Measurements from ENCODE around the gene KCNF1. TPM values are rescaled to one million over a fixed set of nuclear protein-coding genes. Genes with fewer than 3 reads are reported as not detected.

Gene KCNF1
- total and polyA plus RNA-seq, 9 donors, result 2.0 to 6.6 (median 5.5) TPM

DNA sequence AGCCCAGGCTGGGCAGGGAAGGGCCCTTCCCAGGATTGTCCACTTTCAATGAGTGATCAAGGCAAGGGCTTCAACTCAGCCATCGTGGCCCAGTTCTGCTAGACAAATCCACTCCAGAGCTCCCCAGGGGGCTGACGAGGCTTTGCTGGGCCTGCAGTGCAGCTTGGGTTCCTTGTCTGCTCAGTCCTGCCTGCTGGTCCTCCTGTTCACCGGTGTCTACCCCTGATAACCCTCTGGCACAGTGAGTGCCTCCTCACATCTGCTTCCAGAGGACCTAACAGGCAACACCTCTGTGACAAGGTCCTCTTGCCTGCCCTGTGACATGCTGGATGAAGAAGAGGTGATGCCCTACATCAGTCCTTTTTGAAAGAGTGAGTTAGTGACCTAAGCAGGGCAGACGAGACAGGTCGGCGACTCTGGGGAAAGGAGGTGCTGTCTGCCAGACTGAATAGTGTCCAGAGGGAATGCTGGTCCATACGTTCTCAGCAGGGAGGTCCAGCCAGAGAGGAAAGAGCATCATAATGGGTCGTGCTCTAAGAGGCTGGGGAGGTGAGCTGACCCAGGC is 20.9 kb upstream of the KCNF1 start:
- WGBS (ENCODE audit: insufficient coverage), result 66% methylated on average over 8 of the region's 8 CpGs
- DNase-seq, result no peak
- H3K36me3 ChIP-seq (ENCODE audit: control insufficient read depth, insufficient read depth, low read length), result no peaks in the 10 kb centered on the region
- no peak overlapping the region for H3K27ac ChIP-seq (ENCODE audit: low read length)
- peaks cover 11% of the 10 kb centered on the region for H3K27me3 ChIP-seq (ENCODE audit: control insufficient read depth, insufficient read depth, low read length)
- peaks cover 26% of the 10 kb centered on the region for H3K4me1 ChIP-seq (ENCODE audit: control insufficient read depth, insufficient read depth, low read length)
- no peak overlapping the region for H3K4me3 ChIP-seq (ENCODE audit: low read length)
- no peaks in the 10 kb centered on the region for H3K9me3 ChIP-seq (replicated peaks; ENCODE audit: control insufficient read depth, low read depth, low read length)

GRCh38 chr2:10891390-10891789 is 20.3 kb upstream of the KCNF1 start:
- Histone ChIP-seq H3K4me1 (ENCODE audit: control insufficient read depth, insufficient read depth, low read length) (peaks cover 26% of the 10 kb centered on the region), H3K4me3 (ENCODE audit: low read length) (no peak overlapping the region), H3K27me3 (ENCODE audit: control insufficient read depth, insufficient read depth, low read length) (peaks cover 11% of the 10 kb centered on the region), H3K36me3 (ENCODE audit: control insufficient read depth, insufficient read depth, low read length) (no peaks in the 10 kb centered on the region), H3K9me3 (replicated peaks; ENCODE audit: control insufficient read depth, low read depth, low read length) (no peaks in the 10 kb centered on the region), H3K27ac (ENCODE audit: low read length) (no peak overlapping the region)
- 80% methylated on average over 5 of the region's 6 CpGs for WGBS (ENCODE audit: insufficient coverage)
- no peak for DNase-seq

- Histone ChIP-seq H3K9me3 (replicated peaks; ENCODE audit: control insufficient read depth, low read depth, low read length) (no peaks in the 10 kb centered on the region), H3K36me3 (ENCODE audit: control insufficient read depth, insufficient read depth, low read length) (no peaks in the 10 kb centered on the region), H3K27ac (ENCODE audit: low read length) (no peak overlapping the region), H3K27me3 (ENCODE audit: control insufficient read depth, insufficient read depth, low read length) (peaks cover 11% of the 10 kb centered on the region), H3K4me1 (ENCODE audit: control insufficient read depth, insufficient read depth, low read length) (peaks cover 26% of the 10 kb centered on the region), H3K4me3 (ENCODE audit: low read length) (no peak overlapping the region)
- DNase-seq, result no peak
- no CpG with 5 or more reads among the region's 5 CpGs for WGBS (ENCODE audit: insufficient coverage)
These were observed 19.9 kb upstream of the KCNF1 start for GRCh38 chr2:10891848-10892247.

- no peaks in the 10 kb centered on the region for H3K36me3 ChIP-seq (ENCODE audit: control insufficient read depth, insufficient read depth, low read length)
- no peak overlapping the region for H3K4me3 ChIP-seq (ENCODE audit: low read length)
- no peak for DNase-seq
- peaks cover 11% of the 10 kb centered on the region for H3K27me3 ChIP-seq (ENCODE audit: control insufficient read depth, insufficient read depth, low read length)
- peaks cover 26% of the 10 kb centered on the region for H3K4me1 ChIP-seq (ENCODE audit: control insufficient read depth, insufficient read depth, low read length)
- no peaks in the 10 kb centered on the region for H3K9me3 ChIP-seq (replicated peaks; ENCODE audit: control insufficient read depth, low read depth, low read length)
- no peak overlapping the region for H3K27ac ChIP-seq (ENCODE audit: low read length)
These were observed 19.4 kb upstream of the KCNF1 start for GRCh38 chr2:10892316-10892715.

GRCh38 chr2:10892796-10893350 is 18.9 kb upstream of the KCNF1 start:
- Histone ChIP-seq H3K9me3 (replicated peaks; ENCODE audit: control insufficient read depth, low read depth, low read length) (no peaks in the 10 kb centered on the region), H3K27me3 (ENCODE audit: control insufficient read depth, insufficient read depth, low read length) (peaks cover 11% of the 10 kb centered on the region), H3K4me1 (ENCODE audit: control insufficient read depth, insufficient read depth, low read length) (peaks cover 26% of the 10 kb centered on the region), H3K27ac (ENCODE audit: low read length) (no peak overlapping the region), H3K4me3 (ENCODE audit: low read length) (no peak overlapping the region), H3K36me3 (ENCODE audit: control insufficient read depth, insufficient read depth, low read length) (no peaks in the 10 kb centered on the region)
- DNase-seq, result no peak
- 55% methylated on average over 4 of the region's 5 CpGs for WGBS (ENCODE audit: insufficient coverage)

GRCh38 chr2:10894264-10894935 is 17.3 kb upstream of the KCNF1 start:
- Histone ChIP-seq H3K9me3 (replicated peaks; ENCODE audit: control insufficient read depth, low read depth, low read length) (no peaks in the 10 kb centered on the region), H3K27me3 (ENCODE audit: control insufficient read depth, insufficient read depth, low read length) (peaks cover 11% of the 10 kb centered on the region), H3K27ac (ENCODE audit: low read length) (no peak overlapping the region), H3K4me1 (ENCODE audit: control insufficient read depth, insufficient read depth, low read length) (peaks cover 22% of the 10 kb centered on the region), H3K36me3 (ENCODE audit: control insufficient read depth, insufficient read depth, low read length) (no peaks in the 10 kb centered on the region), H3K4me3 (ENCODE audit: low read length) (no peak overlapping the region)
- no peak for DNase-seq
- 82% methylated on average over 4 of the region's 4 CpGs for WGBS (ENCODE audit: insufficient coverage)

DNA sequence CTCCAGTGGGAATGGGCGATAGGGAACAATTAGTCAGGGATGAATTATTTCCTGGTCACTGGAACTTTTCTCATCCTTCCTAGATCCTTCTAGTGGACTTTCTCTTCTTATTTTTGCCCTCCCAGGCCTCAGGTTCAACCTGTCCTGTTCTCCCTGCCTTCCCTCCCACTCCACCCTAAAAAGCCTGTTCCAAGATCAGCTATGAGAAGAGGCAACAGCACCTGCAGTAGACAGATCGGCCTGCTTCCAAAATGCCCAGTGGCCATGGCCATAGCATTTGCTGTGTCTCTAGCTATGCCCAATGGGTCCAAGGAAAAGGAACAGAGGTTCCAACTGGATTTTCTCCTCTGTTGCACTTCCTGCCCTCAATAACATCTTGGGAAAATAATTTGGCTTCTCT is 16.5 kb upstream of the KCNF1 start:
- Histone ChIP-seq H3K9me3 (replicated peaks; ENCODE audit: control insufficient read depth, low read depth, low read length) (no peaks in the 10 kb centered on the region), H3K4me3 (ENCODE audit: low read length) (no peak overlapping the region), H3K27ac (ENCODE audit: low read length) (no peak overlapping the region), H3K36me3 (ENCODE audit: control insufficient read depth, insufficient read depth, low read length) (no peaks in the 10 kb centered on the region), H3K4me1 (ENCODE audit: control insufficient read depth, insufficient read depth, low read length) (peaks cover 14% of the 10 kb centered on the region), H3K27me3 (ENCODE audit: control insufficient read depth, insufficient read depth, low read length) (peaks cover 11% of the 10 kb centered on the region)
- 96% methylated on average over 2 of the region's 2 CpGs for WGBS (ENCODE audit: insufficient coverage)
- DNase-seq, result no peak

DNA sequence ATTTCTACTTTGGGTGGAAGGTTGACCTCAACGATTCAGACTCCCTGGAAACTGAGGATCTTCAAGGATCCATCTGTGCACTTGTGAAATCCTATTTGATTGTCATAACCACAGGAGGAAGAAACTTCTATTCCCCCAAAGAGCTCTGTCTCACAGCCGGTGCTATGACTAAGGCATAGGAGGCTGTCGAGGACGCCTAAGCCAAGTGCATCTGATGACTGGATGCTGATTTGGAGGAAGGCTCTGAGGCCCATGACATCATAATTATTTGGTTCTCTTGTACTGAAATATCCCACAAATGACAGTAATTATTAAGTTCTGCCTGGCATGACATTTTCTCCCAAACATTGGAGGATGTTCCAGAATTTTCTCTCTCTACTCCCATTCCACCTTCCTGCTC is 13.8 kb upstream of the KCNF1 start:
- Histone ChIP-seq H3K4me1 (ENCODE audit: control insufficient read depth, insufficient read depth, low read length) (no peaks in the 10 kb centered on the region), H3K27ac (ENCODE audit: low read length) (no peak overlapping the region), H3K9me3 (replicated peaks; ENCODE audit: control insufficient read depth, low read depth, low read length) (no peaks in the 10 kb centered on the region), H3K36me3 (ENCODE audit: control insufficient read depth, insufficient read depth, low read length) (no peaks in the 10 kb centered on the region), H3K4me3 (ENCODE audit: low read length) (no peak overlapping the region), H3K27me3 (ENCODE audit: control insufficient read depth, insufficient read depth, low read length) (peaks cover 3% of the 10 kb centered on the region)
- no peak for DNase-seq
- 78% methylated on average over 1 of the region's 4 CpGs for whole genome bisulfite sequencing (ENCODE audit: insufficient coverage)

GRCh38 chr2:10900216-10901109 is 11.3 kb upstream of the KCNF1 start:
- no peaks in the 10 kb centered on the region for H3K36me3 ChIP-seq (ENCODE audit: control insufficient read depth, insufficient read depth, low read length)
- H3K9me3 ChIP-seq (replicated peaks; ENCODE audit: control insufficient read depth, low read depth, low read length), result no peaks in the 10 kb centered on the region
- no peaks in the 10 kb centered on the region for H3K4me1 ChIP-seq (ENCODE audit: control insufficient read depth, insufficient read depth, low read length)
- H3K27ac ChIP-seq (ENCODE audit: low read length), result no peak overlapping the region
- no peak overlapping the region for H3K4me3 ChIP-seq (ENCODE audit: low read length)
- DNase-seq, result no peak
- H3K27me3 ChIP-seq (ENCODE audit: control insufficient read depth, insufficient read depth, low read length), result no peaks in the 10 kb centered on the region
- WGBS (ENCODE audit: insufficient coverage), result 72% methylated on average over 5 of the region's 10 CpGs

All from muscle of leg (tissue), 11 donors.